NCI-H1105 (cell line): ENCODE results near the gene SRRT.
"Not testable (repeated sequence)": the region's sequence is repeated elsewhere in the genome, so short reads cannot be mapped to it uniquely, and the experiment has no call there.

Source experiments
- DNase-seq: peaks from one replicate; lab custom pipeline; 2025; lab: John Stamatoyannopoulos, UW

SRRT gene

GRCh38 chr7:100893910-100894721 lies 19.2 kb downstream of the SRRT start:
- DNase-seq, result no peak

GRCh38 chr7:100894860-100895700 lies 20.2 kb downstream of the SRRT start:
- DNase-seq, result peak; percentile 15

GRCh38 chr7:100895701-100895955 lies 20.7 kb downstream of the SRRT start, which contains the start of gene ACHE:
Gene ACHE (minus strand): TSS chr7:100895888. CDS start chr7:100894232, 1,656 bp downstream.
- DNase-seq, result no peak

- DNase-seq, result peak; percentile 52
Measured at GRCh38 chr7:100895956-100896731, 21.2 kb downstream of the SRRT start.

GRCh38 chr7:100896732-100897608 lies 22.1 kb downstream of the SRRT start:
- no peak for DNase-seq

GRCh38 chr7:100897772-100898454 lies 23.0 kb downstream of the SRRT start:
- no peak for DNase-seq

- no peak for DNase-seq
Measured at GRCh38 chr7:100899432-100899831, 24.5 kb downstream of the SRRT start.

GRCh38 chr7:100900978-100901377 lies 26.1 kb downstream of the SRRT start:
- no peak for DNase-seq

GRCh38 chr7:100901921-100902332 lies 27.0 kb downstream of the SRRT start:
- no peak for DNase-seq

GRCh38 chr7:100902638-100903037 lies 27.7 kb downstream of the SRRT start:
- DNase-seq, result no peak

GRCh38 chr7:100908512-100908911 lies 33.6 kb downstream of the SRRT start:
- DNase-seq, result no peak

- DNase-seq, result not testable (repeated sequence)
Measured at GRCh38 chr7:100910443-100910842, 35.5 kb downstream of the SRRT start.

- DNase-seq, result no peak
Measured at GRCh38 chr7:100911484-100911883, 36.6 kb downstream of the SRRT start.

- no peak for DNase-seq
Measured at GRCh38 chr7:100914208-100914878, 39.4 kb downstream of the SRRT start.

- DNase-seq, result no peak
Measured at GRCh38 chr7:100914879-100915447, 40.1 kb downstream of the SRRT start.

GRCh38 chr7:100919335-100919734 lies 44.4 kb downstream of the SRRT start:
- DNase-seq, result not testable (repeated sequence)

- DNase-seq, result not testable (repeated sequence)
Measured at GRCh38 chr7:100919779-100920437, 45.0 kb downstream of the SRRT start.

- no peak for DNase-seq
Measured at GRCh38 chr7:100921039-100921438, 46.1 kb downstream of the SRRT start.

GRCh38 chr7:100923616-100924015 lies 48.7 kb downstream of the SRRT start:
- DNase-seq, result not testable (repeated sequence)
